AG04449 (cell line): ENCODE measurements around the gene FCHO1.

Source experiments
- CTCF ChIA-PET: fragments of 350-600 bp; formaldehyde crosslinking; extraction: SDS; loops from one replicate; lab custom pipeline; 2021; ENCODE audit warnings: antibody characterized with exemption; lab: Yijun Ruan, JAX
- POLR2A ChIA-PET: fragments of 400-600, 350-600 bp; formaldehyde crosslinking; extraction: SDS; loops from one replicate; lab custom pipeline; 2020; ENCODE audit warnings: antibody characterized with exemption, inconsistent platforms; lab: Yijun Ruan, JAX
- DNase-seq: peaks from one replicate; pipeline ENCODE4 v3.0.0-alpha.2; 2010; ENCODE audit warnings: low read depth, low spot score
- H3K4me3 ChIP-seq: 2 replicates; pipeline ENCODE4 v1.5.1; 2011; ENCODE audit warnings: low read depth, mild to moderate bottlenecking, control low read depth, low read length
- TF ChIP-seq, protein P1 (sequence below): IDR thresholded peaks from one replicate; pipeline ENCODE4 v1.5.1; 2011; ENCODE audit warnings: mild to moderate bottlenecking, moderate library complexity, low read length, control low read depth, inconsistent platforms; ENCODE audit not compliant: insufficient read depth; ENCODE audit errors: missing control alignments

FCHO1 gene

DNA sequence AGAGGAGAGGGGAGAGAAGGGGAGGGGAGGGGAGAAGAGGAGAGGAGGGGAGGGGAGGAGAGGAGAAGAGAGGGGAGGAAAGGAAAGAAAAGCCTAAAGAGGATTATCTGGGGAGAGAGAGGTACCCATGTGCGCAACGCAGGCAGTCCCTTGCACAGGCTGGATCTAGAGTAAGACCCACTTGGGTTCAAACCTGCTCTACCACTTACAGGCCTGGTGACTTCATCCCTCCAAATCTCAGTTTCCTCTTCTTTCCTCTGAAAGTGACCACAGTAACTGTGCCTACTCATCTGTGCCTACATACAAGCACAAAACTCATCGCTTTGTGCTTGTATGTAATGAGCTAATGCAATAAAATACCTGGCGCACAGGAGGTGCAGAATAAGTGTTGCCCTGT is 32.7 kb upstream of the FCHO1 start:
- ChIA-PET POLR2A (interaction anchor here (1.2 to 1.3 kb wide), 2 partner anchors 12 to 142 kb away, joined by 3 read pairs; no protein-coding TSS in a partner anchor), CTCF (interaction anchor here (0.8 to 0.9 kb wide), 2 partner anchors 133 to 137 kb away, joined by 4 read pairs; no protein-coding TSS in a partner anchor)
- DNase-seq, result no peak
- no peak overlapping the region for H3K4me3 ChIP-seq
- TF ChIP-seq, protein P1, sequence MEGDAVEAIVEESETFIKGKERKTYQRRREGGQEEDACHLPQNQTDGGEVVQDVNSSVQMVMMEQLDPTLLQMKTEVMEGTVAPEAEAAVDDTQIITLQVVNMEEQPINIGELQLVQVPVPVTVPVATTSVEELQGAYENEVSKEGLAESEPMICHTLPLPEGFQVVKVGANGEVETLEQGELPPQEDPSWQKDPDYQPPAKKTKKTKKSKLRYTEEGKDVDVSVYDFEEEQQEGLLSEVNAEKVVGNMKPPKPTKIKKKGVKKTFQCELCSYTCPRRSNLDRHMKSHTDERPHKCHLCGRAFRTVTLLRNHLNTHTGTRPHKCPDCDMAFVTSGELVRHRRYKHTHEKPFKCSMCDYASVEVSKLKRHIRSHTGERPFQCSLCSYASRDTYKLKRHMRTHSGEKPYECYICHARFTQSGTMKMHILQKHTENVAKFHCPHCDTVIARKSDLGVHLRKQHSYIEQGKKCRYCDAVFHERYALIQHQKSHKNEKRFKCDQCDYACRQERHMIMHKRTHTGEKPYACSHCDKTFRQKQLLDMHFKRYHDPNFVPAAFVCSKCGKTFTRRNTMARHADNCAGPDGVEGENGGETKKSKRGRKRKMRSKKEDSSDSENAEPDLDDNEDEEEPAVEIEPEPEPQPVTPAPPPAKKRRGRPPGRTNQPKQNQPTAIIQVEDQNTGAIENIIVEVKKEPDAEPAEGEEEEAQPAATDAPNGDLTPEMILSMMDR, result no peak

DNA sequence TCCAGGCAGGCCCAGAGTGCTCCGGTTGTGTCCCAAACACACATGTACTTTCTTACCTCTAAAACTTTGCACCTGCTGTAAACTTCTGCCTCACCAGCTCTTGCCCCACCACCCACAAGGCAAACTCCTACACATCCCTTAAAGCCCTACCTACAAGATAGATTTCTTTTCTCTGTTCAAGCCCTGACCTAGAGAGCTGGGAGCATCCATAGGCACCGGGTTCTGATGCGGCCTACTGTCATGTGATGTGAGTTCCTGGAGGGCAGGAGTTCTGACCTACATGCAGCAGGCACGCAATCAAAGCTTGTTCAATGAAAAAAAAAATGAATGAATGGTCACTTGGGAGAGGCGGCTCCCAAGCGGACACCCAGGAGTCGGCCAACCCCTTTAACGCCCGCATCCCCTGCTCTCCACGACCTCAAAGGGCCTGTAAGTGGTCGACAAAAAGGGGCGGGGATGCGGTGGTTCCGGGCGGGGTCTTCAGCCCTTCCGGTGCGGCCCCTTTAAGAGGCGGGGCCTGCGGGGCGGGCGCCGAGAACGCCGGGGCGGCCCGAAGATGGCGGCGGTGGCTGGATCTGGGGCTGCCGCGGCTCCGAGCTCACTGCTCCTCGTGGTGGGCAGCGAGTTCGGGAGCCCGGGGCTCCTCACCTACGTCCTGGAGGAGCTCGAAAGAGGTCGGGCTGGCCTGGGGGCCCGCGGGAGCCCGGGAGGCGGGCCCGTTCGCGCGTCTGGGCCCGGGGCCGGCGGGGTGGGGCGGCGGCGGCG is 32.1 kb upstream of the FCHO1 start, which contains the start of gene MAP1S:
MAP1S (plus strand) TSS at position 534 of the 765 bp plus-strand sequence; CDS start at position 557, 23 bp downstream.
- TF ChIP-seq, protein P1, result no peak
- POLR2A ChIA-PET, result interaction anchor here (1.2 to 1.3 kb wide), 2 partner anchors 13 to 143 kb away, joined by 3 read pairs; no protein-coding TSS in a partner anchor
- H3K4me3 ChIP-seq, result peak within 1 kb of the TSS; percentile 75
- DNase-seq, result no peak
- CTCF ChIA-PET, result interaction anchor here (0.8 to 1.5 kb wide), 4 partner anchors 15 to 136 kb away, joined by 4 read pairs; no protein-coding TSS in a partner anchor

DNA sequence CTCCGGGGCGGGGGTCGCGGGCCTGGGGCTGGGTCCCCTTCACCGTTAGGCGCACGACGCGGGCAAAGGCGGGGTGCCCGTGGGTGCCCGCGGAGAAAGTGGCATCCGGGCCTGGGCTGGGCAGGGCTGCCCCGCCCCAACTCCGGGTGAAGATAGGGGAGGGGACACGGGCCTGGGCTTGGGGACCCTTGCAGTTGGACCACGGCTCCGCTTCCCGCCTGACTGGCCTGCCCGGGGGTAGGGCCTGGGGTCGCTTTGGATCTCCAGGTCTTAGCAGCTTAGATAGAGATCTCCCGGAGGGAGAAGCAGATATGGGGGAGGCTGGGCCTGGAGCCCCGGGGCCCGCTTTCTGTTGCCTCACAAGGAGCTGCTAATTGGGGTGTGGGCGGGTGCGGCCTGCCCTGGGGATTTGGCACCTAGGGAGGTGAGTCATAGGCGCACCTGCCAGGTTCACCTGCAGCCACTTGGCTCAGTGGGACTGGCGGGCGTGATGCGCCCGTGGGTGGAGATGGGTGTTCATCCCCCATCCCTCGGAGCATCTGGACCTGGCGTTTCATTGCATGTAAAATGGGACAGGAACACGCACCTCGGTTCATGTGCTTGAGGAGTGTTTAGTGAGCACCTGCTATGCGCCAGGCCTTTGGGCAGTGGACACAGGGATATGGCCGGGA is 31.4 kb upstream of the FCHO1 start:
- TF ChIP-seq, protein P1, result no peak
- ChIA-PET POLR2A (interaction anchor here (0.5 to 1.3 kb wide), 3 partner anchors 14 to 278 kb away, joined by 3 read pairs; no protein-coding TSS in a partner anchor), CTCF (interaction anchor here (0.8 to 1.5 kb wide), 4 partner anchors 10 to 47 kb away, joined by 3 to 4 read pairs (median 4); no protein-coding TSS in a partner anchor)
- DNase-seq, result no peak
- H3K4me3 ChIP-seq, result peak overlapping the region; percentile 75

DNA sequence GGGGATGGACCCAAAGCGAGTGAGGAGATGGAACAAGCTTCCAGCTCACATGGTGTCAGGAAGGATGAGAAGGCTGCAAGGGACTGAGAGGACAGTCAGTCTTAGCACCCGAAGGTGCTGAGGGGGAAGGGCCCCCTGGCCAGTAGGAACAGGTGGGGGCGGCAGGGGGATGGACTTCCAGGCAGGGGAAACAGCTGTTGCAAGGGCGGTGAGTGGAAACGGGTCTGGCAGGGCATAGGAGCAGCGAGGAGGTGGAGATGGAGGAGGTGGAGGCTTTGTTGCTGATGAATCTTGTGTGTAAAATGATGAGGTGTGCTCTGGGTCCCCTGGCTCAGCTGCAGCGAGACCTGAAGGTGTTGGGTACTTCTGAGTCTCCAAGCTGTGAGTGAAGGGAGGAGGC is 30.8 kb upstream of the FCHO1 start:
- CTCF ChIA-PET, result interaction anchor here (0.8 to 1.6 kb wide), 4 partner anchors 10 to 29 kb away, joined by 3 to 4 read pairs (median 3); no protein-coding TSS in a partner anchor
- POLR2A ChIA-PET, result interaction anchor here (0.5 kb wide), 1 partner anchor 277 kb away, joined by 3 read pairs; no protein-coding TSS in a partner anchor
- TF ChIP-seq, protein P1, result no peak
- DNase-seq, result no peak
- peak overlapping the region; percentile 75 for H3K4me3 ChIP-seq

DNA sequence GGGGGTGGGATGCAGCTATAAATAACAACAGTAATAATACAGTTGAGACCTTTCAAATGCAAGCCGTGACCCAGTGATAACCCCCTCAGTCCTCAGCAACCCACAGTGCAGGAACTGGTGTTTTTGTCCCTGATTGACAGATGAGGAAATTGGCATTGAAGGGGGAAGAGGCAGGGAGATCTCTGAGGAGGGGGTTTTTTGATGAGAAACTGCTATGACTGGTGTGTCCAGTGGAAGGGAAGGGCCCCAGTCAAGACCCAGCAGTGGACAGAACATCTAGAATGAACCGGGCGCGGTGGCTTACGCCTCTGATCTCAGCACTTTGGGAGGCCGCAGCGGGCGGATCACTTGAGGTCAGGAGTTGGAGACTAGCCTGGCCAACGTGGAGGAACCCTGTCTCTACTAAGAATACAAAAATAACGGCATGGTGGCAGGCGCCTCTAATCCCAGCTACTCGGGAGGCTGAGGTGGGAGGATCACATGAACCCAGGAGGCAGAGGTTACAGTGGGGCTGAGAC is 30.1 kb upstream of the FCHO1 start:
- DNase-seq, result no peak
- H3K4me3 ChIP-seq, result peak overlapping the region; percentile 12
- ChIA-PET CTCF (interaction anchor here (1.3 to 1.6 kb wide), 2 partner anchors 9 to 12 kb away, joined by 3 read pairs; no protein-coding TSS in a partner anchor), POLR2A (no interaction called here)
- TF ChIP-seq, protein P1, result no peak
